ENCODE measurements around the gene SNX32.

DNA sequence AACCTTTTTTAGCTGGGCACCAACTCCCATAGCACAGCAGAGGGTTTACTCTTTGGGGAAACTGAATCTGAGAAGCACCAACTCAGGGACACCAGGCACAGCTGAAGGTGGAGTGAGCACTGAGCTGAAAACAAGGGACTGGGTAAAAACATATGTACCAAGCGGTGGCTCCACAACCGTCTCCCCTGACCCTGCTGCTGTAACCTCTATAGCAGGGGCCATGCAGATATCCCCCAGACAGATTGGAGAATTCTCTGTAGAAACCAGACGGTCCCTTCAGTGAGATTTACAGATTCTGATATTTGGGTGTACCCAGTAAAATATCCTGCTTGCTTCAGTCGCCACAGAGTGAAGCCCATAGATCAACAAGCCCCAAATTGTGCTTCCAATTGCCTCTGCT lies 4.3 kb upstream of the SNX32 start:
- TF ChIP-seq SPI1 (IDR thresholded peaks at IDR 0.05; ENCODE audit: borderline replicate concordance, low read depth, low read length) (no peak), TEAD4 (IDR thresholded peaks at IDR 0.05; ENCODE audit: low read length) (no peak), TEAD4 (CRISPR knock-in tag; IDR thresholded peaks at IDR 0.05; ENCODE audit: borderline replicate concordance) (no peak), NR1H2 (CRISPR knock-in tag; IDR thresholded peaks at IDR 0.05) (no peak)
